GM12878 (cell line): Measurements from ENCODE around the gene TNIP1. TPM values are rescaled to one million over a fixed set of nuclear protein-coding genes. Genes with fewer than 3 reads are reported as not detected.

Experiments
- ATAC-seq: fragments of 200-7000 bp; cut with Tn5 transposase; 3 replicates; pipeline ENCODE4 v1.9.1; 2020; ENCODE audit warnings: mild to moderate bottlenecking, moderate library complexity
- BruUV-seq: library from RNA; stranded (reverse); fragments of 400-500 nt; replicated peaks from 2 replicates; lab custom pipeline; 2021; lab: Mats Ljungman, UMichigan
- CTCF ChIA-PET: fragments of 300-600 bp; sonication (Branson Sonifier 250); formaldehyde crosslinking; extraction: SDS; loops from one replicate; lab custom pipeline; 2021; ENCODE audit warnings: inconsistent platforms; lab: Yijun Ruan, JAX
- POLR2A ChIA-PET: fragments of 350-600 bp; formaldehyde crosslinking; extraction: SDS; loops from one replicate; lab custom pipeline; 2021; ENCODE audit warnings: inconsistent platforms; lab: Charles Lee
- RAD21 ChIA-PET: fragments of 300-600 bp; sonication (Branson Sonifier 250); formaldehyde crosslinking; loops from one replicate; lab custom pipeline; 2023; ENCODE audit warnings: antibody characterized with exemption; ENCODE audit not compliant: unreplicated experiment; lab: Charles Lee
- SMC1A ChIA-PET: fragments of 300-600 bp; sonication (Branson Sonifier 250); formaldehyde crosslinking; loops from one replicate; lab custom pipeline; 2023; ENCODE audit not compliant: unreplicated experiment, uncharacterized antibody; lab: Charles Lee
- DNase-seq: peaks from one replicate; pipeline ENCODE4 v3.0.0-alpha.2; 2011; ENCODE audit warnings: low read depth, low spot score
- FAIRE-seq: peaks from 3 replicates; lab custom pipeline; 2011; peaks lifted over from hg19 to GRCh38; lab: Jason Lieb, UNC
- H2AFZ ChIP-seq: 2 replicates; pipeline ENCODE4 v1.6.0; 2011; ENCODE audit warnings: low read depth, low read length, control low read depth; ENCODE audit not compliant: control insufficient read depth
- H3K27ac ChIP-seq: 2 replicates; pipeline ENCODE4 v1.5.1; 2011; ENCODE audit warnings: control low read depth; ENCODE audit not compliant: control insufficient read depth, insufficient read depth
- H3K27me3 ChIP-seq, 2 experiments: replicated peaks in 1 of 2; 2 replicates each; pipeline versions ENCODE4 v1.6.0 to v1.6.1; 2011; ENCODE audit warnings: low read length in 1 of 2; ENCODE audit not compliant: control insufficient read depth in 2 of 2, insufficient read depth in 2 of 2
- H3K36me3 ChIP-seq, 2 experiments: 2 replicates each; pipeline ENCODE4 v1.5.1; 2011; ENCODE audit warnings: low read length in 1 of 2; ENCODE audit not compliant: control insufficient read depth in 2 of 2, insufficient read depth in 2 of 2
- H3K4me1 ChIP-seq: 2 replicates; pipeline ENCODE4 v1.6.1; 2011; ENCODE audit warnings: mild to moderate bottlenecking, low read length, moderate library complexity, mixed read lengths; ENCODE audit not compliant: control insufficient read depth, insufficient read depth
- H3K4me2 ChIP-seq: 2 replicates; pipeline ENCODE4 v1.6.0; 2011; ENCODE audit warnings: control low read depth; ENCODE audit not compliant: control insufficient read depth, insufficient read depth
- H3K4me3 ChIP-seq: fragments of 200-600 bp; sonication (generic); 2 replicates; pipeline ENCODE4 v1.5.1; 2016
- H3K79me2 ChIP-seq: 2 replicates; pipeline ENCODE4 v1.6.0; 2011; ENCODE audit warnings: low read length; ENCODE audit not compliant: control insufficient read depth, insufficient read depth
- H3K9ac ChIP-seq: 2 replicates; pipeline ENCODE4 v1.8.0; 2011; ENCODE audit warnings: low read length, control low read depth, mixed read lengths; ENCODE audit not compliant: control insufficient read depth, insufficient read depth
- H3K9me3 ChIP-seq: replicated peaks from 3 replicates; pipeline ENCODE4 v1.5.1; 2011; ENCODE audit warnings: mild to moderate bottlenecking, low read length; ENCODE audit not compliant: control insufficient read depth, insufficient read depth
- H4K20me1 ChIP-seq: 2 replicates; pipeline ENCODE4 v1.6.0; 2011; ENCODE audit not compliant: control insufficient read depth, insufficient read depth
- CBX3 ChIP-seq: fragments of 200-600 bp; sonication (generic); IDR thresholded peaks from 2 replicates; pipeline ENCODE4 v1.6.1; 2016; ENCODE audit warnings: low read depth, borderline replicate concordance
- POLR2A ChIP-seq: IDR thresholded peaks from 2 replicates; pipeline ENCODE4 v1.6.1; 2011; ENCODE audit warnings: low read depth, mild to moderate bottlenecking, low read length
- WGBS: methylation state at CpG from one replicate; pipeline ENCODE4 v1.1.6; 2016; ENCODE audit warnings: low lambda C conversion rate; ENCODE audit not compliant: insufficient replicate concordance, insufficient coverage; ENCODE audit errors: missing lambda C conversion rate; 5-methylcytosine and 5-hydroxymethylcytosine counted together
- in situ Hi-C: fragments of 300-500 bp; cut with MboI; formaldehyde crosslinking; loops from 9 replicates; pipeline ENCODE4 v1.14.3; 2018; ENCODE audit warnings: mixed read lengths
- intact Hi-C: fragments of 100-400 bp; cut with micrococcal nuclease; formaldehyde crosslinking; loops from one replicate; pipeline ENCODE4 v1.14.2; 2022; ENCODE audit not compliant: unreplicated experiment
- polyA plus RNA-seq, 11 experiments: library from polyadenylated mRNA; depleted of rRNA in 4 of 11; unstranded in 6 of 11; stranded (reverse) in 5 of 11; fragments of >200 nt; fragmentation: Nextera tagmentation in 4 of 11; fragmentation: Illumina TruSeq in 1 of 11; extraction: Ambion mirVana in 4 of 11; extraction: Trizol in 1 of 11; gene quantifications; 1 replicate in 1 of 11; 2 replicates in 10 of 11; pipeline versions ENCODE4 v1.2.1 to v1.2.3, GENCODE V29; 2011 to 2016; ENCODE audit warnings: inconsistent platforms in 2 of 11, missing spikeins in 2 of 11, low read depth in 1 of 11
- total RNA-seq, 4 experiments: library from RNA; depleted of rRNA in 3 of 4; stranded (reverse); fragments of >200 nt in 3 of 4; fragmentation: Illumina TruSeq in 1 of 4; extraction: Trizol in 1 of 4; gene quantifications; 2 replicates each; pipeline versions ENCODE4 v1.2.1 to v1.2.3, GENCODE V29; 2013 to 2021
- TF ChIP-seq, protein P1 (sequence below), 3 experiments: IDR thresholded peaks in 2 of 3; conservative IDR thresholded peaks in 1 of 3; 2 replicates each; pipeline ENCODE4 v1.5.1; 2011; ENCODE audit warnings: low read depth in 3 of 3, low read length in 3 of 3, mild to moderate bottlenecking in 3 of 3, control low read depth in 2 of 3, moderate library complexity in 2 of 3, inconsistent platforms in 1 of 3, mixed read lengths in 1 of 3; ENCODE audit not compliant: control insufficient read depth in 2 of 3, insufficient read depth in 1 of 3; ENCODE audit errors: extremely low read depth in 1 of 3
- TF ChIP-seq, protein P2 (sequence below): fragments of 450-650 bp; IDR thresholded peaks from 2 replicates; pipeline ENCODE4 v1.6.1; 2017; ENCODE audit warnings: mild to moderate bottlenecking, moderate library complexity
- TF ChIP-seq, protein P3 (sequence below): IDR thresholded peaks from 2 replicates; pipeline ENCODE4 v1.6.1; 2011; ENCODE audit warnings: borderline replicate concordance, low read depth, mild to moderate bottlenecking, moderate library complexity, low read length; ENCODE audit not compliant: insufficient read depth, poor library complexity, severe bottlenecking

The TNIP1 gene
- total and polyA plus RNA-seq, 10 of the 15 experiments (the other 5 are each of a cell fraction or from before 2014, with no cell fraction given) = 4.4 to 279 (median 150) TPM

DNA sequence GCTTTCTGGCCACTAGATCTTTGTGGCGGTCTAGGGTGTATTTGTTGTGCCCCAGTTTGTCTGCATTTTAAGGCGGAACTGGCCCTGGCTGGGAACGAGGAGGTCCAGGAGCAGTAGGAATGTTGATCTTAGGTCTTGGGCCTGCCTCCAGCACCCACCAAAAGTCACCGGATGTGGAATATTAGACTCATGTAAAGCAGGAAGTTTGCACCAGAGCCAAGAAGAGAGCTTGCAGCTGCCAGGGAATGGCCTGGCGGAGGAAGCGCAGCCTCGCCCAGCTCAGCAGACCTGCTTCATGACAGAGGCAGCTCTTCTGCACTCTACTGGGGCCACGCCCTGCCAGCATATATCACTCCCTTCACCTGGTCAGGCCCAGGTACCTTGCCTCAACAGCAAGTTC lies 57.2 kb downstream of the TNIP1 start:
- TF ChIP-seq, protein P1, sequence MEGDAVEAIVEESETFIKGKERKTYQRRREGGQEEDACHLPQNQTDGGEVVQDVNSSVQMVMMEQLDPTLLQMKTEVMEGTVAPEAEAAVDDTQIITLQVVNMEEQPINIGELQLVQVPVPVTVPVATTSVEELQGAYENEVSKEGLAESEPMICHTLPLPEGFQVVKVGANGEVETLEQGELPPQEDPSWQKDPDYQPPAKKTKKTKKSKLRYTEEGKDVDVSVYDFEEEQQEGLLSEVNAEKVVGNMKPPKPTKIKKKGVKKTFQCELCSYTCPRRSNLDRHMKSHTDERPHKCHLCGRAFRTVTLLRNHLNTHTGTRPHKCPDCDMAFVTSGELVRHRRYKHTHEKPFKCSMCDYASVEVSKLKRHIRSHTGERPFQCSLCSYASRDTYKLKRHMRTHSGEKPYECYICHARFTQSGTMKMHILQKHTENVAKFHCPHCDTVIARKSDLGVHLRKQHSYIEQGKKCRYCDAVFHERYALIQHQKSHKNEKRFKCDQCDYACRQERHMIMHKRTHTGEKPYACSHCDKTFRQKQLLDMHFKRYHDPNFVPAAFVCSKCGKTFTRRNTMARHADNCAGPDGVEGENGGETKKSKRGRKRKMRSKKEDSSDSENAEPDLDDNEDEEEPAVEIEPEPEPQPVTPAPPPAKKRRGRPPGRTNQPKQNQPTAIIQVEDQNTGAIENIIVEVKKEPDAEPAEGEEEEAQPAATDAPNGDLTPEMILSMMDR (IDR thresholded peaks at IDR 0.05 in 2 of 3, conservative IDR thresholded peaks at IDR 0.05 in 1 of 3; ENCODE audit: control insufficient read depth in 2 of 3, extremely low read depth in 1 of 3, insufficient read depth in 1 of 3, low read depth in 3 of 3, low read length in 3 of 3) = no peak
- TF ChIP-seq POLR2A = 0 out of 2 replicates have a peak, but pooled peaks have one; percentile 5
- TF ChIP-seq CBX3 = no peak
- TF ChIP-seq, protein P2, sequence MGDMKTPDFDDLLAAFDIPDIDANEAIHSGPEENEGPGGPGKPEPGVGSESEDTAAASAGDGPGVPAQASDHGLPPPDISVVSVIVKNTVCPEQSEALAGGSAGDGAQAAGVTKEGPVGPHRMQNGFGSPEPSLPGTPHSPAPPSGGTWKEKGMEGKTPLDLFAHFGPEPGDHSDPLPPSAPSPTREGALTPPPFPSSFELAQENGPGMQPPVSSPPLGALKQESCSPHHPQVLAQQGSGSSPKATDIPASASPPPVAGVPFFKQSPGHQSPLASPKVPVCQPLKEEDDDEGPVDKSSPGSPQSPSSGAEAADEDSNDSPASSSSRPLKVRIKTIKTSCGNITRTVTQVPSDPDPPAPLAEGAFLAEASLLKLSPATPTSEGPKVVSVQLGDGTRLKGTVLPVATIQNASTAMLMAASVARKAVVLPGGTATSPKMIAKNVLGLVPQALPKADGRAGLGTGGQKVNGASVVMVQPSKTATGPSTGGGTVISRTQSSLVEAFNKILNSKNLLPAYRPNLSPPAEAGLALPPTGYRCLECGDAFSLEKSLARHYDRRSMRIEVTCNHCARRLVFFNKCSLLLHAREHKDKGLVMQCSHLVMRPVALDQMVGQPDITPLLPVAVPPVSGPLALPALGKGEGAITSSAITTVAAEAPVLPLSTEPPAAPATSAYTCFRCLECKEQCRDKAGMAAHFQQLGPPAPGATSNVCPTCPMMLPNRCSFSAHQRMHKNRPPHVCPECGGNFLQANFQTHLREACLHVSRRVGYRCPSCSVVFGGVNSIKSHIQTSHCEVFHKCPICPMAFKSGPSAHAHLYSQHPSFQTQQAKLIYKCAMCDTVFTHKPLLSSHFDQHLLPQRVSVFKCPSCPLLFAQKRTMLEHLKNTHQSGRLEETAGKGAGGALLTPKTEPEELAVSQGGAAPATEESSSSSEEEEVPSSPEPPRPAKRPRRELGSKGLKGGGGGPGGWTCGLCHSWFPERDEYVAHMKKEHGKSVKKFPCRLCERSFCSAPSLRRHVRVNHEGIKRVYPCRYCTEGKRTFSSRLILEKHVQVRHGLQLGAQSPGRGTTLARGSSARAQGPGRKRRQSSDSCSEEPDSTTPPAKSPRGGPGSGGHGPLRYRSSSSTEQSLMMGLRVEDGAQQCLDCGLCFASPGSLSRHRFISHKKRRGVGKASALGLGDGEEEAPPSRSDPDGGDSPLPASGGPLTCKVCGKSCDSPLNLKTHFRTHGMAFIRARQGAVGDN = no peak
- TF ChIP-seq, protein P3, sequence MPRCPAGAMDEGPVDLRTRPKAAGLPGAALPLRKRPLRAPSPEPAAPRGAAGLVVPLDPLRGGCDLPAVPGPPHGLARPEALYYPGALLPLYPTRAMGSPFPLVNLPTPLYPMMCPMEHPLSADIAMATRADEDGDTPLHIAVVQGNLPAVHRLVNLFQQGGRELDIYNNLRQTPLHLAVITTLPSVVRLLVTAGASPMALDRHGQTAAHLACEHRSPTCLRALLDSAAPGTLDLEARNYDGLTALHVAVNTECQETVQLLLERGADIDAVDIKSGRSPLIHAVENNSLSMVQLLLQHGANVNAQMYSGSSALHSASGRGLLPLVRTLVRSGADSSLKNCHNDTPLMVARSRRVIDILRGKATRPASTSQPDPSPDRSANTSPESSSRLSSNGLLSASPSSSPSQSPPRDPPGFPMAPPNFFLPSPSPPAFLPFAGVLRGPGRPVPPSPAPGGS = peak; percentile 23
- Histone ChIP-seq H2AFZ (no peak overlapping the region), H3K4me1 (no peaks in the 10 kb centered on the region), H3K27ac (no peak overlapping the region), H3K9me3 (no peaks in the 10 kb centered on the region), H3K27me3 (no peaks in the 10 kb centered on the region), H4K20me1 (no peaks in the 10 kb centered on the region), H3K79me2 (no peaks in the 10 kb centered on the region), H3K4me2 (no peak overlapping the region), H3K4me3 (no peak overlapping the region), H3K36me3 (peaks cover 11 to 12% of the 10 kb centered on the region in 2 experiments; a peak in 3 of 4 replicates), H3K9ac (no peak overlapping the region)
- intact Hi-C loops = no loop called here
- CTCF ChIA-PET = interaction anchor here (0.6 to 0.7 kb wide), 2 partner anchors 141 to 998 kb away, joined by 3 read pairs; no protein-coding TSS in a partner anchor
- POLR2A ChIA-PET = no interaction called here
- in situ Hi-C loops = no loop called here
- 92% methylated on average over 8 of the region's 8 CpGs for WGBS
- BruUV-seq = no TSS peak
- RAD21 ChIA-PET = no interaction called here
- no peak for DNase-seq
- FAIRE-seq = no peak
- SMC1A ChIA-PET = no interaction called here
- no peak for ATAC-seq
